Transverse colon (tissue), 4 donors: Measurements from ENCODE around the gene KCTD20.

ENCODE experiments used
- EP300 ChIP-seq: sonication (generic); formaldehyde crosslinking; IDR thresholded peaks from one replicate; pipeline ENCODE4 v1.6.1; 2017; ENCODE audit warnings: antibody characterized with exemption, low read depth
- POLR2A ChIP-seq: fragments of 450-650 bp; IDR thresholded peaks from one replicate; pipeline ENCODE4 v1.6.1; 2016; ENCODE audit warnings: antibody characterized with exemption, mild to moderate bottlenecking, moderate library complexity
- POLR2AphosphoS5 ChIP-seq, 3 donors: sonication (generic); formaldehyde crosslinking; IDR thresholded peaks; one replicate each; pipeline ENCODE4 v1.6.1; 2016; ENCODE audit warnings: antibody characterized with exemption in 3 of 3
- TF ChIP-seq, protein P1 (sequence below), 5 experiments: fragments of 200-600 bp in 3 of 5; fragments of 450-650 bp in 2 of 5; sonication (generic) in 3 of 5; IDR thresholded peaks; 1 replicate in 2 of 5; 2 replicates in 3 of 5; pipeline ENCODE4 v1.5.1; 2016 to 2017; ENCODE audit warnings: antibody characterized with exemption in 5 of 5, inconsistent platforms in 3 of 5, mild to moderate bottlenecking in 2 of 5, moderate library complexity in 1 of 5

DNA sequence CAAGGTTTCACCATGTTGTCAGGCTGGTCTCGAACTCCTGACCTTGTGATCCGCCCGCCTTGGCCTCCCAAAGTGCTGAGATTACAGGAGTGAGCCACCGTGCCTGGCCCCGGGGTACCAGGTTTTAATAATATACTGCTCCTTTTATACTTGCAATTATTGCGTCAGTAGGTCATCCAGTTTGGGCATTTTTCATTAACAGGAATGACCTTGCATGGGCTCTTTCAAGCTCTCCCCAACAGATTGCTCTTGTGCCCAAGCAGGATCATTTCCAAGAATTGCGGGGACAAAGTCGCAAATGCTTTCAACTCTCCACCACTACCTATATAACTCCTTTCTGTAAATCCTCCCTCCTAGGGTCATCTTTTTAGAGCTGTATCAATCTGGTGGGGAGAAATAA is 80.7 kb downstream of the KCTD20 start:
- TF ChIP-seq EP300: no peak
- TF ChIP-seq, protein P1, sequence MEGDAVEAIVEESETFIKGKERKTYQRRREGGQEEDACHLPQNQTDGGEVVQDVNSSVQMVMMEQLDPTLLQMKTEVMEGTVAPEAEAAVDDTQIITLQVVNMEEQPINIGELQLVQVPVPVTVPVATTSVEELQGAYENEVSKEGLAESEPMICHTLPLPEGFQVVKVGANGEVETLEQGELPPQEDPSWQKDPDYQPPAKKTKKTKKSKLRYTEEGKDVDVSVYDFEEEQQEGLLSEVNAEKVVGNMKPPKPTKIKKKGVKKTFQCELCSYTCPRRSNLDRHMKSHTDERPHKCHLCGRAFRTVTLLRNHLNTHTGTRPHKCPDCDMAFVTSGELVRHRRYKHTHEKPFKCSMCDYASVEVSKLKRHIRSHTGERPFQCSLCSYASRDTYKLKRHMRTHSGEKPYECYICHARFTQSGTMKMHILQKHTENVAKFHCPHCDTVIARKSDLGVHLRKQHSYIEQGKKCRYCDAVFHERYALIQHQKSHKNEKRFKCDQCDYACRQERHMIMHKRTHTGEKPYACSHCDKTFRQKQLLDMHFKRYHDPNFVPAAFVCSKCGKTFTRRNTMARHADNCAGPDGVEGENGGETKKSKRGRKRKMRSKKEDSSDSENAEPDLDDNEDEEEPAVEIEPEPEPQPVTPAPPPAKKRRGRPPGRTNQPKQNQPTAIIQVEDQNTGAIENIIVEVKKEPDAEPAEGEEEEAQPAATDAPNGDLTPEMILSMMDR (IDR thresholded peaks at IDR 0.05): no peak
- TF ChIP-seq POLR2AphosphoS5 (IDR thresholded peaks at IDR 0.05): no peak
- no peak for TF ChIP-seq POLR2A
